NCI-H510A (cell line): ENCODE data around the gene NEUROG1.

ENCODE experiments used
- DNase-seq: peaks from one replicate; lab custom pipeline; 2025; lab: John Stamatoyannopoulos, UW

Gene NEUROG1

GRCh38 chr5:135493406-135494180 is 42.2 kb downstream of the NEUROG1 start:
- DNase-seq: no peak

- DNase-seq: no peak
Measured at GRCh38 chr5:135492319-135492626, 43.5 kb downstream of the NEUROG1 start.

GRCh38 chr5:135491552-135492318 is 44.0 kb downstream of the NEUROG1 start:
- DNase-seq: peak; percentile 69

- no peak for DNase-seq
Measured at GRCh38 chr5:135491038-135491551, 44.7 kb downstream of the NEUROG1 start.

GRCh38 chr5:135490245-135491037 is 45.3 kb downstream of the NEUROG1 start:
- peak; percentile 16 for DNase-seq

GRCh38 chr5:135489466-135490244 is 46.1 kb downstream of the NEUROG1 start:
- DNase-seq: no peak

GRCh38 chr5:135488727-135489465 is 46.9 kb downstream of the NEUROG1 start:
- DNase-seq: peak; percentile 79

GRCh38 chr5:135487839-135488514 is 47.8 kb downstream of the NEUROG1 start:
- DNase-seq: no peak

- no peak for DNase-seq
Measured at GRCh38 chr5:135487037-135487395, 48.7 kb downstream of the NEUROG1 start.

GRCh38 chr5:135486131-135487036 is 49.4 kb downstream of the NEUROG1 start:
- DNase-seq: no peak

- peak; percentile 78 for DNase-seq
Measured at GRCh38 chr5:135484674-135485086, 51.1 kb downstream of the NEUROG1 start.
